Right atrium auricular region (tissue), 2 donors: ENCODE measurements around the gene CACNA1B. TPM values are rescaled to one million over a fixed set of nuclear protein-coding genes. Genes with fewer than 3 reads are reported as not detected.

ENCODE experiments used
- DNase-seq: peaks from one replicate; pipeline ENCODE4 v3.0.0-alpha.2; 2019; ENCODE audit warnings: low spot score
- H3K27ac ChIP-seq, 2 donors: fragments of 200-600 bp; sonication (generic); 1 replicate in 1 of 2; 2 replicates in 1 of 2; pipeline ENCODE4 v1.5.1; 2016 to 2019
- H3K27me3 ChIP-seq, 2 donors: fragments of 200-600 bp; sonication (generic); one replicate each; pipeline versions ENCODE4 v1.5.1 to v1.6.0; 2017 to 2019
- H3K36me3 ChIP-seq: fragments of 200-600 bp; sonication (generic); one replicate; pipeline ENCODE4 v1.5.1; 2016
- H3K4me1 ChIP-seq, 2 donors: fragments of 200-600 bp; sonication (generic); one replicate each; pipeline versions ENCODE4 v1.5.1 to v1.6.0; 2017 to 2019
- H3K4me3 ChIP-seq, 2 donors: fragments of 200-600 bp; sonication (generic); 1 replicate in 1 of 2; 2 replicates in 1 of 2; pipeline ENCODE4 v1.5.1; 2017 to 2019; ENCODE audit warnings: mild to moderate bottlenecking in 1 of 2, moderate library complexity in 1 of 2
- H3K9me3 ChIP-seq, 2 donors: fragments of 200-600 bp; sonication (generic); one replicate each; pipeline ENCODE4 v1.5.1; 2019
- total RNA-seq, 2 donors: library from RNA; depleted of rRNA; stranded (reverse); fragments of >200 nt; gene quantifications; one replicate each; pipeline ENCODE4 v1.1.0, GENCODE V29; 2016
- TF ChIP-seq, protein P1 (sequence below), 2 donors: fragments of 200-600 bp; sonication (generic); IDR thresholded peaks; one replicate each; pipeline ENCODE4 v1.5.1; 2019; ENCODE audit warnings: antibody characterized with exemption in 2 of 2

CACNA1B gene
- total RNA-seq, 2 donors from 2014 or later = 0.04 to 0.41 TPM

DNA sequence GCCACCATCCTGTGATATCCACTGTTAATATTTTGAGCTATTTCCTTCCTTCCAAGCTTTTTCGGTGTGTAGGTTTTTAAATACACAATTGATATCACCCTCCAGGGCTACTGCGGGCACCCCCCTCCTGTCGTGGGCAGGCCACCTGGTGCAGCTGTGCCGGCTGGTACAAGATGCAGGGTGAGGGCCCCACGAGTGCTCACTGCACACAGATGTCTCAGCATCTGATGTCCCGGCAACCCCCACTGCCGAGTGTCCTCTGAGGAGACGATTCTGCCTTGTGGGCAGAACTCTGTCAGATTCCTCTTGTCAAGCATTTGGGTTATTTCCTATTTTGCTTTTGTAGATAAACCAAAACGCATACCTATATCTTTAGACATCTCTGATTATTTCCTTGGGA is 25.1 kb downstream of the CACNA1B start:
- no peak for DNase-seq
- H3K4me1 ChIP-seq = no peaks in the 10 kb centered on the region
- TF ChIP-seq, protein P1, sequence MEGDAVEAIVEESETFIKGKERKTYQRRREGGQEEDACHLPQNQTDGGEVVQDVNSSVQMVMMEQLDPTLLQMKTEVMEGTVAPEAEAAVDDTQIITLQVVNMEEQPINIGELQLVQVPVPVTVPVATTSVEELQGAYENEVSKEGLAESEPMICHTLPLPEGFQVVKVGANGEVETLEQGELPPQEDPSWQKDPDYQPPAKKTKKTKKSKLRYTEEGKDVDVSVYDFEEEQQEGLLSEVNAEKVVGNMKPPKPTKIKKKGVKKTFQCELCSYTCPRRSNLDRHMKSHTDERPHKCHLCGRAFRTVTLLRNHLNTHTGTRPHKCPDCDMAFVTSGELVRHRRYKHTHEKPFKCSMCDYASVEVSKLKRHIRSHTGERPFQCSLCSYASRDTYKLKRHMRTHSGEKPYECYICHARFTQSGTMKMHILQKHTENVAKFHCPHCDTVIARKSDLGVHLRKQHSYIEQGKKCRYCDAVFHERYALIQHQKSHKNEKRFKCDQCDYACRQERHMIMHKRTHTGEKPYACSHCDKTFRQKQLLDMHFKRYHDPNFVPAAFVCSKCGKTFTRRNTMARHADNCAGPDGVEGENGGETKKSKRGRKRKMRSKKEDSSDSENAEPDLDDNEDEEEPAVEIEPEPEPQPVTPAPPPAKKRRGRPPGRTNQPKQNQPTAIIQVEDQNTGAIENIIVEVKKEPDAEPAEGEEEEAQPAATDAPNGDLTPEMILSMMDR (IDR thresholded peaks at IDR 0.05) = no peak
- no peak overlapping the region for H3K27ac ChIP-seq
- H3K36me3 ChIP-seq = no peaks in the 10 kb centered on the region
- no peaks in the 10 kb centered on the region for H3K27me3 ChIP-seq
- H3K9me3 ChIP-seq = no peaks in the 10 kb centered on the region
- no peak overlapping the region for H3K4me3 ChIP-seq

DNA sequence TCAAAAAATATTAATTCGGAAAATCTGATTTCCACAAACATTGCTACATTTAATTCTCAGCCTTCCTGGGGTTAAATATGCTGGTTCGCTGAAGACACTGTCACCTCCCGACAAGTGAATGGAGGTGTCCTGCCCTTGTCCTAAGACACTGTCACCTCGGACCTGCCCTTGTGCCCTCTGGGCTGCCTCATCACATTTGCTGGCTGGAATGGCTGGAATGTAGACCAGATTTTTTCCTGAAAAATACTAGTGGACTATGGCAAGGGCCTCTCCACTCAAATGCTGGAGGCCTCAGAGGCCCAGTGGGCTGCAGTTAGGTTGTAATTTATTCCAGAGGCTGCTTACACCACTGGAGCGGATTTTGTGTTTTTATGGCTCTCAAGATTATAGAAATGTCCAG is 28.2 kb downstream of the CACNA1B start:
- Histone ChIP-seq H3K4me1 (no peaks in the 10 kb centered on the region), H3K27ac (no peak overlapping the region), H3K36me3 (no peaks in the 10 kb centered on the region), H3K9me3 (no peaks in the 10 kb centered on the region), H3K4me3 (no peak overlapping the region), H3K27me3 (no peaks in the 10 kb centered on the region)
- TF ChIP-seq, protein P1 (IDR thresholded peaks at IDR 0.05) = no peak
- DNase-seq = no peak

DNA sequence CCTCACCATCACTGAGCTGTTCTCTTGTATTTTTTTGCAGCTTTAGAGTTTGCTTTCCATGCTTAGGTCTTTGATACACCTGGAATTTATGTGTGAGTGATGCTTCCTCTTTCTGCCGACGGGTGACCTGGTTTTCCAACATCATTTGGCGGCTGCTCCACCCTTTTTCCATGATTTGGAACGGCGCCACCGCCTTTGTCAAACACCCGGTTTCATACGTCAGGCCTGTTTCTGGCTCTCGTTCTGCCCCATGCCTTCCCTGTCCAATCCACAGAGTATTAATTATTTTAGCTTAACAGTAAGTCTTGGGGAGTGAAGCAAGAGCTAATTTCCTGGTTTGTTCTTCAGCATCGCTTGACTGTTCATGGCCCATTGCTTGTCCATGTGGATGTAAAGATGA is 30.2 kb downstream of the CACNA1B start:
- H3K4me3 ChIP-seq = no peak overlapping the region
- no peak overlapping the region for H3K27ac ChIP-seq
- H3K36me3 ChIP-seq = no peaks in the 10 kb centered on the region
- H3K9me3 ChIP-seq = no peaks in the 10 kb centered on the region
- no peaks in the 10 kb centered on the region for H3K27me3 ChIP-seq
- TF ChIP-seq, protein P1 (IDR thresholded peaks at IDR 0.05) = no peak
- H3K4me1 ChIP-seq = no peaks in the 10 kb centered on the region
- no peak for DNase-seq

DNA sequence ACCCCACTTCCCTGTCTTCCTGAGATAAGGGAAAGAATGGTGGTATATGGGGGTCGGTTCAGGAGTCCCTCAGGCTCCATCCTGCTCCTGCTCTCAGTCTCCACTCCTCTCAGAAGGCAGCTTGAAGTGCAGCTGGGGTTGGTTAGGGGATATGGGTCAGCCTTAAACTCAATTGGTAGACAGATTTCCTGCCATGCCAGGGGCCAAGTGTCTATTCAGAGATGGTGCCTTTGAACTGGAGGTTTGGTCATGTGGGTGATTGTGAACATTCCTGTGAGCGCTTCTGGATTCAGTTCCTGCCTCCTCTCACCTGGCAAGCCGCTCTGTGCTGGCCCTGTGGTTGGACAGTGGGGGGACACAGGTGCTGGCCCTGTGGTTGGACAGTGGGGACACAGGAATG is 35.1 kb downstream of the CACNA1B start:
- H3K27ac ChIP-seq = no peak overlapping the region
- no peak overlapping the region for H3K4me3 ChIP-seq
- H3K27me3 ChIP-seq = no peaks in the 10 kb centered on the region
- TF ChIP-seq, protein P1 (IDR thresholded peaks at IDR 0.05) = no peak
- H3K36me3 ChIP-seq = no peaks in the 10 kb centered on the region
- H3K4me1 ChIP-seq = no peaks in the 10 kb centered on the region
- no peaks in the 10 kb centered on the region for H3K9me3 ChIP-seq
- peak; percentile 18 for DNase-seq

DNA sequence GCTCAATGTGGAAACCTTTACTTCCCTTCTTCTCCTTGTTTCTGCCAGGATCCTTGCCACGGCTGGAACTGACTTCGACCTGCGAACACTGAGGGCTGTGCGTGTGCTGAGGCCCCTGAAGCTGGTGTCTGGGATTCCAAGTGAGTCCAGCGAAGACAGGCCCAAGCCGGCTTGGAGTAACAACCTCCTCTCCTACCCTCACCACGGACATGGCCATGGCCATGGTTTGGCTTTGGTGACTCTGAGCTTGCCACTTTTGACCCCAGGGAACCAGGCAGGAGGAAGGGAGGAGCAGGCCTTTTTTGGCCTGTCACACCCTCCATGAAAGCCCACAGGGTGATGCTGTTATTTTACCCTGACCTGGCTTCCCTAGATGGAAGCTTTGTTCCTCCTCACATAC is 35.5 kb downstream of the CACNA1B start:
- TF ChIP-seq, protein P1 (IDR thresholded peaks at IDR 0.05) = no peak
- Histone ChIP-seq H3K9me3 (no peaks in the 10 kb centered on the region), H3K4me3 (no peak overlapping the region), H3K27me3 (no peaks in the 10 kb centered on the region), H3K36me3 (no peaks in the 10 kb centered on the region), H3K4me1 (peaks cover 0 to under 1% of the 10 kb centered on the region in 2 donors), H3K27ac (no peak overlapping the region)
- DNase-seq = no peak
